Epithelial cell of proximal tubule (primary cell): Measurements from ENCODE around the gene DCUN1D2. TPM values are rescaled to one million over a fixed set of nuclear protein-coding genes. Genes with fewer than 3 reads are reported as not detected.

Experiments
- DNase-seq: peaks from one replicate; pipeline ENCODE4 v3.0.0-alpha.2; 2011; ENCODE audit warnings: low read depth
- H3K4me3 ChIP-seq: 2 replicates; pipeline ENCODE4 v1.5.1; 2011; ENCODE audit warnings: low read depth, mild to moderate bottlenecking, low read length
- CTCF ChIP-seq: conservative IDR thresholded peaks from 2 replicates; pipeline ENCODE4 v1.5.1; 2012; ENCODE audit warnings: low read depth, mild to moderate bottlenecking, low read length
- total RNA-seq: library from RNA; depleted of rRNA; stranded (reverse); fragments of >200 nt; gene quantifications from 2 replicates; pipeline ENCODE4 v1.2.3, GENCODE V29; 2015

Gene DCUN1D2
- total RNA-seq, 1 donor from 2014 or later = 8.7 TPM

DNA sequence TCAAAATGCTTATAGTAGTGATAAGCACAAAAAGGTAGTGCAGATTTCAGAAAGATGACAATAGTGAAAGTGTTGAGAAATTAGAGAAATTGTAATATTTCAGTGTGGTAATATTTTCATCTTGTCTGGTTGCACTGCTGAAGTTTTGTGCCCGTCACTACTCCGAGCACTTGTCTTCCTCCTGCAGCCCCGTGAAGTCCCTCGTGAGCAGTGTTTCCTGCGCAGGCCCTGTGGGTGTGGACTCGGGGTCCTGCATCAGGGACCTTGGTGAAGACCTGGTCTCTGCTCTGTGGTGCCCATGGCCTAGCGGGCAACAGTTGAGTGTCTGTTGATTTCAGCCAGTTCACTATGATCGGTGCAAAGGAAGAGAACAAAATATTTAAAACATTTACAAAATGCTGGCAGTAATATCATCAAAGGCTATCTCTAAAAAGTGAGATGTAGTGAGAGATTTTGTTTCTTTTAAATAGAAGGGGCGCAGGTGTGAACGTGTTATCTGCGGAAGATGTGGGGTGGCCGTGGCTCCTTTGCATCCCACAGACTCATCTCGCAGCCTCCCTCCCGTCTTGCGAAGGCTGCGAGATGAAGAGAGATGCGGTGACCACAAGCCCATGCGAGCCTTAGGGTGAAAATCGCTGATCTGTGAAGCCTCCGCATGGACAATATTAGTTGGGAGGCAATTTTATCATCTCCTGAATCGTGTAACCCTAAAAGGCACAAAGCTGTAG, 27.7 kb upstream of the DCUN1D2 start:
- DNase-seq = no peak
- no peak overlapping the region for H3K4me3 ChIP-seq
- TF ChIP-seq CTCF = no peak

DNA sequence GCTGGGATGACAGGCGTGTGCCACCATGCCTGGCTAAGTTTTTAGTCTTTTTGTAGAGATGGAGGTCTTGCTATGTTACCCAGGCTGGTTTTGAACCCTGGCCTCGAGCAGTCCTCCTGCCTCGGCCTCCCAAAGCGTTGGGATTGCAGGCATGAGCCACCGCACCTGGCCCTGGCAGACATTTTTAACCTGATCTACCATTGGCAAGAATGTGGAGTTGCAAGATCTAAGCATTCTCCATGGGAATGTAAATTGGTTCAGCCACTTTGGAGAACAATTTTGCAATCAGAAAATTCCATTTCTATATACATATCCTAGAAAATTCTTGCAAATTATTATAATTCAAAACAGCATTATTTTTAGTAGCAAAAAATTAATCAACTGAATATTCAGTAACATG, 24.3 kb upstream of the DCUN1D2 start:
- no peak for TF ChIP-seq CTCF
- H3K4me3 ChIP-seq = no peak overlapping the region
- DNase-seq = no peak

- H3K4me3 ChIP-seq = no peak overlapping the region
- no peak for TF ChIP-seq CTCF
- no peak for DNase-seq
These were observed 23.2 kb upstream of the DCUN1D2 start for GRCh38 chr13:113513761-113514160.

DNA sequence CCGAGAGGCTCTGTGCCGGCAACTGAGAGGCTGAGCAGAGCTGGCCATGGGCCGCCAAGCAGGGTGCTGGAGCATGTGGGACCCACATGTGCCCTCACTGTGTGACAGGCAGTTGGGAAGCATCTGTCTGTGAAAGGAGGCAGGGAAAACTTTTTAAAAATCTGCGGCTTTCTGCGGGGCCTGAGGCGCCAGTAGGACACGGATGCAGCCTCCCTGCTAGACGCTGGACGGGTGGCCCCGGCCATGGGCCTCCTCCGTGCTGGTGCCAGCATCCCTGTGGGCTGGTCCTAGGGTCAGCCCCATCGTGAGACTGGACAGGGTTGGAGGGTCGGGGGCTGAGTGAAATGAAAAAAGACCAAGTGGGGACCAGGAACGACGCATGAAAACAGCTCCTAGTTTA, 20.9 kb upstream of the DCUN1D2 start:
- TF ChIP-seq CTCF = no peak
- H3K4me3 ChIP-seq = no peak overlapping the region
- DNase-seq = no peak

DNA sequence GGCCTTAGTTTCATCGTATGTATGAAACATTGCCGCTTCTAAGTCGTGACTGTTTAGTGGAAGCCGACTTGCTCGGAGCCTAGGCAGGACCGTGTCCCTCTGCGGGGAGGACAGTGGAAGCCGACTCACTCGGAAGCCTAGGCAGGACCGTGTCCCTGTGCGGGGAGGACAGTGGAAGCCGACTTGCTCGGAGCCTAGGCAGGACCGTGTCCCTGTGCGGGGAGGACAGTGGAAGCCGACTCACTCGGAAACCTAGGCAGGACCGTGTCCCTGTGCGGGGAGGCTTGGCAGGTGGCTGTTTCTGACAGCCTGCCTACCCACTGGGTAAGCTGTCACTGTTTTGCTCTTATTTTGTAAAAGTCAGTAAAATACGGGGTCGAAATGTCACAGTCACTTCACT, 20.4 kb upstream of the DCUN1D2 start:
- TF ChIP-seq CTCF = no peak
- no peak for DNase-seq
- H3K4me3 ChIP-seq = no peak overlapping the region

GRCh38 chr13:113509989-113510388, 19.5 kb upstream of the DCUN1D2 start:
- no peak overlapping the region for H3K4me3 ChIP-seq
- no peak for TF ChIP-seq CTCF

More at GRCh38 chr13:113509989-113510388, 19.5 kb upstream of the DCUN1D2 start:
- no peak for DNase-seq
